ENCODE measurements around the gene GPR25. TPM values are rescaled to one million over a fixed set of nuclear protein-coding genes. Genes with fewer than 3 reads are reported as not detected.

The GPR25 gene
- total RNA-seq, 3 donors from 2014 or later = not detected

DNA sequence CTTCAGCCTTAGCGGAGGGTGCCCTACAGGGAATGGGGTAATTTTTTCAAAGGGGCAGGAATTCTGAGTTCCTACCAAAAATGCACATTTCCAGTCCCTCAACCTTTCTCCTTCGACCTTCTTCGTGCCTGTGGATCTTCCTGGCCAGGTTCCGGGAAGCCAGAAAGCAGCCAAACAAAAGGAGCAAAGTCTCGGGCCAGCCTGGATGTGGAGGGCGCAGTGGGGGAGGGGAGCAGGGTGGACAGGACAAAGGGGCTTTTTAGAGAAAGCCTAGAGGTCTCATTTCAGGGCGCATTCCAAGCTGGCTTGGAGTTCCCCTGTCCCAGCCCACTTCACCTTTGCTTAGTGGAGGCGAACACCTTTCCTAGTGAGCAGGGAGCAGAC is 19.0 kb downstream of the GPR25 start:
- TF ChIP-seq, protein P1, sequence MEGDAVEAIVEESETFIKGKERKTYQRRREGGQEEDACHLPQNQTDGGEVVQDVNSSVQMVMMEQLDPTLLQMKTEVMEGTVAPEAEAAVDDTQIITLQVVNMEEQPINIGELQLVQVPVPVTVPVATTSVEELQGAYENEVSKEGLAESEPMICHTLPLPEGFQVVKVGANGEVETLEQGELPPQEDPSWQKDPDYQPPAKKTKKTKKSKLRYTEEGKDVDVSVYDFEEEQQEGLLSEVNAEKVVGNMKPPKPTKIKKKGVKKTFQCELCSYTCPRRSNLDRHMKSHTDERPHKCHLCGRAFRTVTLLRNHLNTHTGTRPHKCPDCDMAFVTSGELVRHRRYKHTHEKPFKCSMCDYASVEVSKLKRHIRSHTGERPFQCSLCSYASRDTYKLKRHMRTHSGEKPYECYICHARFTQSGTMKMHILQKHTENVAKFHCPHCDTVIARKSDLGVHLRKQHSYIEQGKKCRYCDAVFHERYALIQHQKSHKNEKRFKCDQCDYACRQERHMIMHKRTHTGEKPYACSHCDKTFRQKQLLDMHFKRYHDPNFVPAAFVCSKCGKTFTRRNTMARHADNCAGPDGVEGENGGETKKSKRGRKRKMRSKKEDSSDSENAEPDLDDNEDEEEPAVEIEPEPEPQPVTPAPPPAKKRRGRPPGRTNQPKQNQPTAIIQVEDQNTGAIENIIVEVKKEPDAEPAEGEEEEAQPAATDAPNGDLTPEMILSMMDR (IDR thresholded peaks at IDR 0.05) = no peak
- no peaks in the 10 kb centered on the region for H3K36me3 ChIP-seq (ENCODE audit: low read depth)
- no peaks in the 10 kb centered on the region for H3K9me3 ChIP-seq
- intact Hi-C loops (cut with DNase I, micrococcal nuclease) = no loop called here
- ATAC-seq (no peak), DNase-seq (peak in 2 of 3 donors; percentile 59 to 64)
- peak overlapping the region; percentile 19 for H3K4me3 ChIP-seq
- H3K4me1 ChIP-seq (ENCODE audit: low read depth) = peaks cover 18% of the 10 kb centered on the region

DNA sequence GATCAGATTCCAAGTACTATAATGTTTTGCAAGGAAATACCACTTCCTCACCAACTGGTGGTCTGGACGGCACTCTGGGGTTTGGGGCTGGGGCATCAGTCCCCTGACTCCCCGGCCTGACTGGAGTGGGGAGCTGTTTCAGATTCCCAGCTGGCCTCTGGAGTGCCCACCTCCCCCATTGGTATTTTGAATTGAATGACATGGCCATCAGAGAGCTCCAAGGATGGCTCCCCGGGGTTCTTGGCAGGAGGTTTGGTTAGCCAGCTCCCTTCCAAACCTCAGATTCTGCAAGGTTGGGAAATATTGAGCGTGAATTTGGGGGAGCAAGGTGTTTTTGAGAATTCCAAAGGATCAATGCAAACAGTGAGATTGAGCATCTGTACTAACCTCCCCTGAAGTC is 19.8 kb downstream of the GPR25 start:
- TF ChIP-seq, protein P1 (IDR thresholded peaks at IDR 0.05) = no peak
- no peaks in the 10 kb centered on the region for H3K36me3 ChIP-seq (ENCODE audit: low read depth)
- no peaks in the 10 kb centered on the region for H3K9me3 ChIP-seq
- intact Hi-C loops (cut with DNase I, micrococcal nuclease) = no loop called here
- ATAC-seq (no peak), DNase-seq (no peak)
- peaks cover 24% of the 10 kb centered on the region for H3K4me1 ChIP-seq (ENCODE audit: low read depth)
- H3K4me3 ChIP-seq = no peak overlapping the region

DNA sequence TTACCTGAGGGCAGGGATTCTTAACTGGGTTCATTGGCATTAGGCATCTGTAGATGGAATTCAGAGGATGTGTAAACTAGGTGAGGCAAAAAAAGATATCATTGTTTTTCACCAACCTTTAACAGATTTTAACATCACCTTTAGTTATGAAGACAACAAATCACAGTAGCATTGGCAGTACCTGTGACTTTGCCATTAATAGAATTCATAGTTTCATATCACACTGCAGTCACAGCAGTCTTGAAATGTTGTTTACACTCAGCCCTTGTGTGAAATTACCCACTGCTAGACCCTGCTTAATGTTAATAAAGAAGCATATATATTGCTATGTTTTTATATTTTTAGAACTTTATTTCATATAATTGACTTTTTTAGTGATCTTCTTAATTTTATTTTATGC is 20.2 kb downstream of the GPR25 start:
- DNase-seq (no peak), ATAC-seq (no peak)
- H3K36me3 ChIP-seq (ENCODE audit: low read depth) = no peaks in the 10 kb centered on the region
- TF ChIP-seq, protein P1 (IDR thresholded peaks at IDR 0.05) = no peak
- H3K4me1 ChIP-seq (ENCODE audit: low read depth) = peaks cover 28% of the 10 kb centered on the region
- intact Hi-C loops (cut with DNase I, micrococcal nuclease) = no loop called here
- no peak overlapping the region for H3K4me3 ChIP-seq
- no peaks in the 10 kb centered on the region for H3K9me3 ChIP-seq

DNA sequence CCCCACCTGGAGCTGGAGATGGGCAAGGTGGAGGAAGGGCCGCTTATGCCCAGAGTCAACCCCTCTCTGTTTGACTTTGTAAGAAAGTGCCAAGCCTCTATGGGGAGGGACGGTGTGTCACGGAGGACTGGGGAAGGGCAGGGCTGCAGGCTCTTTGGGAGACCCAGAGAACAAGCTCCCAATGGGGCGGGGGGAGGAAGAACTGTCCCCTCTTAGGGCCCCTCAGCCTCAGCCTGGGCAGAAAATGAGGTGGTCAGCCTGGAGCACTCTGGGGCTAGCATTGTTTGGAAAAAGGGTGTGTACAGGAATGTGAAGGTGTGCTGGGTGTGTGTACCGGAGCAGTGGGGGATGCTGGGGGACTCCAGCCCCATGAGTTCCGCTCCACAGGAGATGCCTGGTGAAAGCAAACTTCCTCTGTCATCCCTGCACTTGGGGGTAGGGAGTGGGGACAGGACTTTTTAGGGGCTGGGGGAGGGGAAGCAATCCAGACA is 20.7 kb downstream of the GPR25 start:
- no peaks in the 10 kb centered on the region for H3K9me3 ChIP-seq
- ATAC-seq (peak; percentile 18), DNase-seq (peak in 2 of 3 donors; percentile 58 to 70)
- intact Hi-C loops (cut with DNase I, micrococcal nuclease) = no loop called here
- no peaks in the 10 kb centered on the region for H3K36me3 ChIP-seq (ENCODE audit: low read depth)
- H3K4me1 ChIP-seq (ENCODE audit: low read depth) = peaks cover 33% of the 10 kb centered on the region
- H3K4me3 ChIP-seq = no peak overlapping the region
- TF ChIP-seq, protein P1 (IDR thresholded peaks at IDR 0.05) = no peak

DNA sequence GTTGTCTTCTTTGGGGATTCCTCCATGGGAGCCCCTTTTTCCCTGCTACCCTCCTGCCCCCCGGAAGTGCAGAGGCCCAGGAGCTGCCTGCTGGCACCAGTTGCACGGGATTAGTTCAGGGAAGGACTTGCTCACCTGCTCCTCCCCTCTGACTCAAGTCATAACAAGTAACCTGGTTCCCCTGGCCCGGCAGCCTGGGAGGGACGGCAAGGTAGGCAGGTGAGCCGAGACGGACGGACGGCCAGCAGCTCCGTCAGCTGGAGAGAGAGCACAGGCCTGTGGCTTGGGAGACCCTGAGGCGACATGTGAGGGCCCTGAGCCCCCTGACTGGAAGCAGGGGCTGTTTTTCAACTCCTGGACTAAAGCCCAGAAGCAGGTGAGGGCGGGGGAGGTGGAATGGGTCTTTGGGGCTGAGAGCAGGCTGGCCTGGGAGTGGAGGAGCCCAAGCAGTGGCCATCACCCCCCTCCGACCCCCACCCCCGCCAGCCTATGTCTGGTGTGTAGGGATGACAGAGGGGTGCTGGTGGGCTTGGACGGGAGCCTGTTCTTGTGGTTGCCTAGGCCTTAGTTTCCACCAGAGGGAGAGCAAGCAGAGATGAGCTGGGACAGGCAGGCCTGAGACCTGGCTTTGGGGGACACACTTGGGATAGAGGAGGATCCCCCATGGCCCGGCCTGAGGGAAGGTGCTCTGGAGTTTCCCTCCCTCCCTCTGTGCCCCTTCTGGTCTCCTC is 22.1 kb downstream of the GPR25 start, which contains the start of gene INAVA:
TSS of gene INAVA (plus strand) at position 189 of the 731 bp plus-strand sequence. CDS start 3,501 bp downstream, outside the sequence.
- TF ChIP-seq, protein P1 (IDR thresholded peaks at IDR 0.05) = no peak
- no peaks in the 10 kb centered on the region for H3K36me3 ChIP-seq (ENCODE audit: low read depth)
- ATAC-seq (peak; percentile 56), DNase-seq (peak; percentile 86 to 90 (median 87))
- intact Hi-C loops (cut with DNase I, micrococcal nuclease) = no loop called here
- peaks cover 34% of the 10 kb centered on the region for H3K4me1 ChIP-seq (ENCODE audit: low read depth)
- H3K9me3 ChIP-seq = no peaks in the 10 kb centered on the region
- peak within 1 kb of the TSS; percentile 40 for H3K4me3 ChIP-seq
